GM21528 (cell line): Measurements from ENCODE around the gene SLC23A1.
"Not testable (repeated sequence)": the region's sequence is repeated elsewhere in the genome, so short reads cannot be mapped to it uniquely, and the experiment has no call there.

Experiments used
- ATAC-seq: cut with Tn5 transposase; IDR thresholded peaks from one replicate; pipeline ENCODE4 v1.9.1; 2021; ENCODE audit warnings: mild to moderate bottlenecking, moderate library complexity; ENCODE audit not compliant: unreplicated experiment, low FRiP score

The SLC23A1 gene

GRCh38 chr5:139390639-139391569, 7.8 kb upstream of the SLC23A1 start:
- ATAC-seq: no peak

GRCh38 chr5:139389701-139390638, 6.9 kb upstream of the SLC23A1 start, which contains the start of gene MZB1:
Gene MZB1, minus strand, starts transcription at chr5:139389913. Its CDS starts 57 bp downstream, at chr5:139389856.
- ATAC-seq: peak; percentile 38

GRCh38 chr5:139388198-139388821, 5.2 kb upstream of the SLC23A1 start:
- ATAC-seq: no peak

- ATAC-seq: no peak
These were observed 4.6 kb upstream of the SLC23A1 start for GRCh38 chr5:139387611-139388197.

GRCh38 chr5:139386956-139387355, 3.9 kb upstream of the SLC23A1 start:
- not testable (repeated sequence) for ATAC-seq

- no peak for ATAC-seq
These were observed 2.9 kb upstream of the SLC23A1 start for GRCh38 chr5:139386050-139386438.

GRCh38 chr5:139385061-139386049, 2.3 kb upstream of the SLC23A1 start:
- no peak for ATAC-seq

- ATAC-seq: no peak
These were observed 1.5 kb upstream of the SLC23A1 start for GRCh38 chr5:139384591-139385051.

GRCh38 chr5:139383993-139384590, 995 bp upstream of the SLC23A1 start:
- no peak for ATAC-seq

- no peak for ATAC-seq
These were observed 290 bp downstream of the SLC23A1 start for GRCh38 chr5:139382807-139383206.

GRCh38 chr5:139381837-139382761, 998 bp downstream of the SLC23A1 start:
- ATAC-seq: no peak

GRCh38 chr5:139379626-139380449, 3.3 kb downstream of the SLC23A1 start:
- no peak for ATAC-seq

GRCh38 chr5:139378941-139379361, 4.1 kb downstream of the SLC23A1 start:
- no peak for ATAC-seq

- ATAC-seq: no peak
These were observed 4.8 kb downstream of the SLC23A1 start for GRCh38 chr5:139378101-139378825.

- no peak for ATAC-seq
These were observed 5.9 kb downstream of the SLC23A1 start for GRCh38 chr5:139377226-139377625.

- ATAC-seq: no peak
These were observed 6.7 kb downstream of the SLC23A1 start for GRCh38 chr5:139376364-139376763.
